Nephron progenitor cell (in vitro differentiated cells): Measurements from ENCODE around the gene FAM20A.

Experiments used
- DNase-seq: peaks from one replicate; pipeline ENCODE4 v3.0.0; 2021
- H3K27ac Mint-ChIP-seq: 2 replicates; pipeline ENCODE4 v1.8.0; 2021; ENCODE audit warnings: mild to moderate bottlenecking, moderate library complexity, mixed read lengths
- H3K27me3 Mint-ChIP-seq: 2 replicates; pipeline ENCODE4 v1.8.0; 2021; ENCODE audit warnings: mild to moderate bottlenecking, low read depth, mixed read lengths; ENCODE audit not compliant: poor library complexity
- H3K36me3 Mint-ChIP-seq: 2 replicates; pipeline ENCODE4 v1.8.0; 2021; ENCODE audit warnings: low read depth, mixed read lengths
- H3K4me1 Mint-ChIP-seq: 2 replicates; pipeline ENCODE4 v1.8.0; 2021; ENCODE audit warnings: mixed read lengths
- H3K4me3 Mint-ChIP-seq: 2 replicates; pipeline ENCODE4 v1.8.0; 2021; ENCODE audit warnings: mild to moderate bottlenecking, moderate library complexity, mixed read lengths
- H3K9me3 Mint-ChIP-seq: 2 replicates; pipeline ENCODE4 v1.8.0; 2021; ENCODE audit warnings: mild to moderate bottlenecking, moderate library complexity, mixed read lengths
- CTCF ChIP-seq: fragments of 200-600 bp; sonication (generic); IDR thresholded peaks from 2 replicates; pipeline ENCODE4 v1.5.0; 2021; ENCODE audit warnings: antibody characterized with exemption

FAM20A gene

GRCh38 chr17:68606451-68607307 is 5.5 kb upstream of the FAM20A start:
- H3K4me3 Mint-ChIP-seq: no peak overlapping the region
- H3K9me3 Mint-ChIP-seq: peaks cover 44% of the 10 kb centered on the region
- TF ChIP-seq CTCF: no peak
- H3K27me3 Mint-ChIP-seq: peaks cover 41% of the 10 kb centered on the region
- peaks cover 5% of the 10 kb centered on the region for H3K36me3 Mint-ChIP-seq
- H3K27ac Mint-ChIP-seq: no peak overlapping the region
- H3K4me1 Mint-ChIP-seq: no peaks in the 10 kb centered on the region
- DNase-seq: no peak

DNA sequence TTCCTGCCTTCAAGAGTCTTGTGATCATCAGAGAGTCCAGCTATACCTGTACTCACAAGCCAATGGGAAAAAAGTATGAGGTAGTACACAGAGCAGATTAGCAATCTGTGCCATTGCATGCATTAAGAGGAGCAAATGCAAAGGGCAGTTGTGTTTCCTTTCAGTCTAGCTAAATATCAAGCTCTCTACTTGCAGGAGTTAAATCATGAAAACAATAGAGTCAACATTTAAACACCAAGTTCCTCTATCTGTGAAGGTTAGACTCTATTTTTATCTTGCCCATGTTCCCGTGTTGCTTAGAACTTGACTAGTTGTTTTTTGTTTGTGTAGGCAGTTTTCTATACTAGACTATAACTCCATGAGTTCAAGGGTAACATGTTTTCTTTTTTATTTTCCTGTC is 4.7 kb upstream of the FAM20A start:
- H3K4me3 Mint-ChIP-seq: no peak overlapping the region
- H3K4me1 Mint-ChIP-seq: no peaks in the 10 kb centered on the region
- DNase-seq: no peak
- H3K36me3 Mint-ChIP-seq: peaks cover 5% of the 10 kb centered on the region
- TF ChIP-seq CTCF: no peak
- peaks cover 42% of the 10 kb centered on the region for H3K9me3 Mint-ChIP-seq
- H3K27ac Mint-ChIP-seq: no peak overlapping the region
- H3K27me3 Mint-ChIP-seq: peaks cover 49% of the 10 kb centered on the region

DNA sequence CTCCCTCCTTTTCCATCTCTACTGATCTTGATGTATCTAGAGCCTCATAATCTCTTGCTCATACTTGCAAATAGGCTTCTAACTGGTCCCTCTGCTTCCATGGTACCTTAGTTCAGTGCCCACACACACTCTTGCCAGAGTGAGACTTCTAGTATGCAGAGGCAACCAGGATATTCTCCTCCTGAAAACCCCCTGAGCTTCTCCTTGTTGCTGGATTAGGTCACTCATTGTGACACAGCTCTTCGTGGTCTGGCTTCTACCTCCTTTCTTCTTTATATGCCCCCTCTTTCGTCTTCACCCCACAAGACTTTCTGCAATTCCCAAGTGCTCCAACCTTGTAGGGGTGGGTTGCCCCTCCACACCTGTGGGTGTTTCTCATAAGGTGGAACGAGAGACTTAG is 2.5 kb upstream of the FAM20A start:
- peaks cover 71% of the 10 kb centered on the region for H3K27me3 Mint-ChIP-seq
- H3K9me3 Mint-ChIP-seq: peaks cover 19% of the 10 kb centered on the region
- peaks cover 10% of the 10 kb centered on the region for H3K4me1 Mint-ChIP-seq
- H3K36me3 Mint-ChIP-seq: peaks cover 5% of the 10 kb centered on the region
- no peak overlapping the region for H3K4me3 Mint-ChIP-seq
- DNase-seq: no peak
- no peak for TF ChIP-seq CTCF
- H3K27ac Mint-ChIP-seq: no peak overlapping the region

DNA sequence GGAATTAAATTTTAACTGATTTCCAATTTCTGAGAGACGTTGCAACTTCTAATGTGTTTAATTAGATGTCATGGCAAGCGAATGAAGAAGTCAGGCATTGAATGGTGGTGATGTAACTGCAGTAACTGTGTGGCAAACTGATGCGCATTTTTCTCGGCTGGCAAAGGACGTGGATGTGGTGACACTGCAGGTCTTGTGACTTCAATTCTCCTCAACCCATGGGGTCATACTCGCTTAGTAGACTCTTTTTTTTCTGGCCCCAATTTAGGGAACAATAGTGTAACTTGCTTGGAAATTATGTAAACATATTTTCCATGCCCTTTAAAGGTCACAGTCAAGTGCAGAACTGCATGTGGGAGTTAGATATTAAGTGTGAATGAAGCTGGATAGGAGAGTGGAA is 1.9 kb upstream of the FAM20A start:
- H3K4me1 Mint-ChIP-seq: peaks cover 15% of the 10 kb centered on the region
- H3K4me3 Mint-ChIP-seq: no peak overlapping the region
- no peak for TF ChIP-seq CTCF
- H3K36me3 Mint-ChIP-seq: peaks cover 4% of the 10 kb centered on the region
- H3K27ac Mint-ChIP-seq: no peak overlapping the region
- H3K27me3 Mint-ChIP-seq: peaks cover 78% of the 10 kb centered on the region
- no peak for DNase-seq
- H3K9me3 Mint-ChIP-seq: peaks cover 13% of the 10 kb centered on the region

GRCh38 chr17:68602289-68602688 is 1.1 kb upstream of the FAM20A start:
- Mint-ChIP-seq H3K9me3 (peaks cover 5% of the 10 kb centered on the region), H3K27ac (no peak overlapping the region), H3K4me1 (peaks cover 20% of the 10 kb centered on the region), H3K36me3 (no peaks in the 10 kb centered on the region), H3K4me3 (peak overlapping the region; percentile 71), H3K27me3 (peaks cover 80% of the 10 kb centered on the region)
- no peak for TF ChIP-seq CTCF
- DNase-seq: no peak
